ENCODE results near the gene ANGPT4.
A peak's percentile ranks its signal among the peaks of the same experiment; 100 is the strongest.

ANGPT4 gene

DNA sequence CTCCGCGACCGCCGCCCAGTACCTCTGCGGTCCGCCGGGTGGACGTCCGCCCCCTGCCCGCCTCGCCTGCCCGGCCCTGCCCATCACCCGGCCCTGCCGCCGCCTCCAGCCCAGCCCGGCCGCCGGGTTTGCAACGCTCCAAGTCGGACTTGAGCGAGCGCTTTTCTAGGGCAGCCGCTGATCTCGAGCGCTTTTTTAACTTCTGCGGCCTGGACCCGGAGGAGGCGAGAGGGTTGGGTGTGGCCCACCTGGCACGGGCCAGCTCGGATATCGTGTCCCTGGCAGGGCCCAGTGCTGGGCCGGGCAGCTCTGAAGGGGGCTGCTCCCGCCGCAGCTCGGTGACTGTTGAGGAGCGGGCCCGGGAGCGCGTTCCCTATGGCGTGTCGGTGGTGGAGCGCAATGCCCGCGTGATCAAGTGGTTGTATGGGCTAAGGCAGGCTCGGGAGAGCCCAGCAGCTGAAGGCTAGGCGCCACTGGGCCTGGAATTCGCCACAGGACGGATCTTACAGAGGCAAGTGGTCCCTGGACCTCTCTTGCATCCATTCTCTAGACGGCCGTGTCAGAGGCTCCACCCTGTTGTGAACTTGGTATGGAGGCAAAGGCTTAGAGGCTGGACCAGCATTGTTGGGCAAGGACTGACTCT is 70.8 kb downstream of the ANGPT4 start:
- H3K4me3 Mint-ChIP-seq: peak overlapping the region; percentile 90
- no peaks in the 10 kb centered on the region for H3K9me3 Mint-ChIP-seq
- H3K27me3 Mint-ChIP-seq: no peaks in the 10 kb centered on the region
- H3K4me1 Mint-ChIP-seq: peaks cover 33% of the 10 kb centered on the region
- peak overlapping the region; percentile 54 for H3K27ac Mint-ChIP-seq
- DNase-seq (ENCODE audit: low spot score in 2 of 2): no peak
- no peak for ATAC-seq (ENCODE audit: low read depth)
- no peaks in the 10 kb centered on the region for H3K36me3 Mint-ChIP-seq

DNA sequence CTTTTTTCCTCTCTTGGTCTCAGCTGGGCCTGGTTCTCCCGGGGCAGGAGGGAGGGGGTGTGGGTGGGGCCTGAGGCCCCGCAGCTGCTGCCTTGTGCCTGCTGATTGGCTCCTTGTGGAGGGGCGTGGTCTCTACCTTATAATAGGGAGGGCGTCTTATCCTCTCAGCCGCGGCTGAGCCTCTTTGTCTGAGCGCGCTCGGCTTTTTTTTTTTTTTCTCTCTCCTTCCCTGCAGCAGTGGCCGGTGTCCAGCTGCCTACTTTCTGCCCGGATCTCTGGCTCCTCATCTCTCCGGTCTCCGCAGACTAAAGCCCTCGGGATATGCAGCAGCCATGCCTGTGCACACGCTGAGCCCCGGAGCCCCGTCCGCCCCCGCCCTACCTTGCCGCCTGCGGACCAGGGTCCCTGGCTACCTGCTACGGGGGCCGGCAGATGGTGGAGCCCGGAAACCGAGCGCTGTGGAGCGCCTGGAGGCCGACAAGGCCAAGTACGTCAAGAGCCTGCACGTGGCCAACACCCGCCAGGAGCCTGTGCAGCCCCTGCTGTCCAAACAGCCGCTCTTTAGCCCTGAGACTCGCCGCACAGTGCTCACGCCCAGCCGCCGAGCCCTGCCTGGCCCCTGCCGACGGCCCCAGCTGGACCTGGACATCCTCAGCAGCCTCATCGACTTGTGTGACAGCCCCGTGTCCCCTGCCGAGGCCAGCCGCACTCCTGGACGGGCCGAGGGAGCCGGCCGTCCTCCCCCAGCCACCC is 71.5 kb downstream of the ANGPT4 start:
- Mint-ChIP-seq H3K27me3 (no peaks in the 10 kb centered on the region), H3K4me3 (peak overlapping the region; percentile 90), H3K4me1 (peaks cover 33% of the 10 kb centered on the region), H3K27ac (no peak overlapping the region), H3K9me3 (no peaks in the 10 kb centered on the region), H3K36me3 (peaks cover 2% of the 10 kb centered on the region)
- peak; percentile 55 to 75 for DNase-seq (ENCODE audit: low spot score in 2 of 2)
- peak; percentile 96 for ATAC-seq (ENCODE audit: low read depth)

DNA sequence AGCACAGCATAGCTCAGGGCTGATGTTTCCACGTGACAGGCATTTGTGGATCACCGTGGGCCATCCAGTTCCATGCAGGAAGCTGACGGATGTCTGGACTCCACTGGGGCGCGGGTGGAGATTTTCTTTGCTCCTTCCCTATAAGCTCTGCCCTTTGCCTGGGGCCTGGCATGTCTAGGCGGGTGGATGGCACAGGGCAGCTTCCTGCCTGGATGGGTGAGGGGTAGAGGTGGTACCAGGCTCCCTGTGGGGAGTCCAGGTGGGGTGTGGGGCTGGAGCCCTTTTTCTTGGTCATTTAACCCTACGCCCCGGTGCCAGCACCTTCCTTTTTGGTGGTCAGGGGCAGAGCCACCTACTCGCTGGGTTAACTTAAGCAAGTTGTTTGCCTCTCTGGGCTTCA is 72.2 kb downstream of the ANGPT4 start:
- no peak overlapping the region for H3K4me3 Mint-ChIP-seq
- ATAC-seq (ENCODE audit: low read depth): no peak
- H3K4me1 Mint-ChIP-seq: peaks cover 33% of the 10 kb centered on the region
- no peaks in the 10 kb centered on the region for H3K9me3 Mint-ChIP-seq
- no peaks in the 10 kb centered on the region for H3K27me3 Mint-ChIP-seq
- peaks cover 2% of the 10 kb centered on the region for H3K36me3 Mint-ChIP-seq
- no peak for DNase-seq (ENCODE audit: low spot score in 2 of 2)
- H3K27ac Mint-ChIP-seq: no peak overlapping the region

DNA sequence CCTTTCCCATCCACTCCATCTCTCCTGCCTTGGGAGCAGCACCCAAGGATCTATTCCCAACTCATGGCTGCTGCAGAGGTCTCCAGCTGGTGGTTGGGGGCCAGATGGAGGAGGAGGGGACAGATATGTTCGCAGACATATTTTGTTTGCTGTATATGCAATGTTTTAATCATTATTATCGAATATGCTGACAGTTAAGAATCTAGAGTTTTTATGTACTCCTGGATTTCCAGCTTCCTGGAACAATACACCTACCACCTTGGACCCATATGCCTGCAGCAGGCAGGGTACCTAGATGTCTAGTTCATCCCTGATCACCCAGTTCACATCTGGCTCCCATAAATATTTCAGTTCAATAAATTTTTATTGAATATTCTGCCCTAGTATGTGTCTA is 73.6 kb downstream of the ANGPT4 start:
- Mint-ChIP-seq H3K27ac (peak overlapping the region; percentile 1), H3K27me3 (no peaks in the 10 kb centered on the region), H3K36me3 (peaks cover 8% of the 10 kb centered on the region), H3K9me3 (peaks cover 1% of the 10 kb centered on the region), H3K4me1 (peaks cover 35% of the 10 kb centered on the region), H3K4me3 (no peak overlapping the region)
- ATAC-seq (ENCODE audit: low read depth): no peak
- DNase-seq (ENCODE audit: low spot score in 2 of 2): no peak

DNA sequence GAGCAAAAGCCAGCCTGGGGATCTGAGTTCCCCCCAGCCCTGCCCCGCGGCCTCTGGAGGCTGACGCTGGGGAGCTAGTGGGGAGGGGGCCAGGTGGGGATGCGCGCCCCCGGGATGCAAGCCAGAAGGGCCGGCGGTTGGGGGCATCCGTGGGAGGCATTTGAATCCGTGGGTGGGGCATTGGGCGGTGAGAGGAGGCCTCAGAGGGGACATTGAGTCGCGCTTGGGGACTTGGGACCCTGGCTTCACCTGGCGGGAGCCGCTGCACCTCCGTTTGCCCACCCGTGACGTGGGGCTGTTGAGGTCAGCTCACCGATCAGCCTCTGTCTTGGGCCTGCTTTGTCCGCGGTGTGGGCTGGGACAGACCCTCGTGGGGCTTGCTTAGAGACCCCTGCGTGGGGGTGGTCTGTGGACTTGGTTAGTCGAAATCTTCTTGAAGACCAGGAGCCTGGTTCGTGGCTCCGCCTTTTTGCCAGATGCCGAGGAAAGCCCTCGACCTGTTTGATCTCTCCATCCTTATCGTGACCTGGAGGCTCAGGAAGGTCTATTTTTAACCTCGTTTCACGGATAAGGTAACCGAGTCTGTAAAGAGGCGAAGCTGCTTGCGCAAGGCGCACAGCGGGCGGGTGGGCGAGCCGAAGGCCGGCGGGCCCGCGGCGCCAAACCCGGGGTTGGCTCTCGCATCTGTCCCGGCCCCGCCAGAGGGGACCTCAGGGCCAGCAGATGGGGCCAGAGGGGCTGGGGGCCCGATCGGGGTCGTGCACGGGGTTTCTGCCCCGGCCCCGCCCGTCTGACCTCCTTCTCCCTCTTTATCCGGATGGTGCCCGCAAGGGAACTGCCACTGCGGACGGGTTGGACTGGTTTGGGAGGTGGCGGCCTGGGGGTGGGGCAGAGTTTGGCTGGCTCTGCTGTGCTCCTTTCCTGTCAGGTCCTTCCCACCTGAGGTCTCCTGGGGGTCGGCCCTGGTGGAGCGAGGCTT is 74.3 kb downstream of the ANGPT4 start:
- no peak for ATAC-seq (ENCODE audit: low read depth)
- no peak for DNase-seq (ENCODE audit: low spot score in 2 of 2)
- Mint-ChIP-seq H3K9me3 (peaks cover 4% of the 10 kb centered on the region), H3K36me3 (peaks cover 11% of the 10 kb centered on the region), H3K4me1 (peaks cover 32% of the 10 kb centered on the region), H3K27ac (no peak overlapping the region), H3K27me3 (no peaks in the 10 kb centered on the region), H3K4me3 (peak overlapping the region; percentile 47)

GRCh38 chr20:840858-841567 is 75.1 kb downstream of the ANGPT4 start:
- Mint-ChIP-seq H3K27me3 (no peaks in the 10 kb centered on the region), H3K27ac (no peak overlapping the region), H3K36me3 (peaks cover 11% of the 10 kb centered on the region), H3K4me3 (peak overlapping the region; percentile 73), H3K9me3 (peaks cover 4% of the 10 kb centered on the region), H3K4me1 (peaks cover 31% of the 10 kb centered on the region)
- ATAC-seq (ENCODE audit: low read depth): no peak
- no peak for DNase-seq (ENCODE audit: low spot score in 2 of 2)

DNA sequence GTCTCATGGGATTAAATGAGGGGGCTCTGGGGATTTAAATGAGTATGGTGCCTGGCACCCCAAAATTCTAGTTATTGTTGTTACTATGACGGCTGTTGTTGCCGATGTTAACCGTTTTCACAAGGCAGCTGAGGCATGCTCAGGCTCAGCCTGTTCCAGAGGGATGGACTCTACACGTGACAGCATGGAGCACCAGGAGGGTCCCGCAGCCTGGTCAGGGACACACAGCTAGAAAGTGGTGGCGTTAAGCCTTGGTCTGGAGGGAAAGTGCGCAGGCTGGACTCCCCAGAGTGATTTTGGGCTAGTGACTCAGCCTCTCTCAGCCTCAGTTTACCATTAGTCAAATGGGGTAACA is 75.7 kb downstream of the ANGPT4 start:
- Mint-ChIP-seq H3K9me3 (peaks cover 4% of the 10 kb centered on the region), H3K4me1 (peaks cover 32% of the 10 kb centered on the region), H3K27me3 (no peaks in the 10 kb centered on the region), H3K27ac (no peak overlapping the region), H3K4me3 (peak overlapping the region; percentile 73), H3K36me3 (peaks cover 11% of the 10 kb centered on the region)
- DNase-seq (ENCODE audit: low spot score in 2 of 2) (no peak), ATAC-seq (ENCODE audit: low read depth) (no peak)

- peaks cover 4% of the 10 kb centered on the region for H3K9me3 Mint-ChIP-seq
- no peak overlapping the region for H3K27ac Mint-ChIP-seq
- peaks cover 37% of the 10 kb centered on the region for H3K4me1 Mint-ChIP-seq
- H3K27me3 Mint-ChIP-seq: no peaks in the 10 kb centered on the region
- peak overlapping the region; percentile 35 for H3K4me3 Mint-ChIP-seq
- peaks cover 11% of the 10 kb centered on the region for H3K36me3 Mint-ChIP-seq
- DNase-seq (ENCODE audit: low spot score in 2 of 2): no peak
- ATAC-seq (ENCODE audit: low read depth): no peak
Observed at GRCh38 chr20:839626-840025, 76.5 kb downstream of the ANGPT4 start.

- ATAC-seq (ENCODE audit: low read depth): no peak
- H3K27me3 Mint-ChIP-seq: no peaks in the 10 kb centered on the region
- no peak overlapping the region for H3K4me3 Mint-ChIP-seq
- DNase-seq (ENCODE audit: low spot score in 2 of 2): no peak
- H3K4me1 Mint-ChIP-seq: peaks cover 39% of the 10 kb centered on the region
- peaks cover 4% of the 10 kb centered on the region for H3K9me3 Mint-ChIP-seq
- peaks cover 11% of the 10 kb centered on the region for H3K36me3 Mint-ChIP-seq
- no peak overlapping the region for H3K27ac Mint-ChIP-seq
Observed at GRCh38 chr20:839015-839414, 77.1 kb downstream of the ANGPT4 start.

DNA sequence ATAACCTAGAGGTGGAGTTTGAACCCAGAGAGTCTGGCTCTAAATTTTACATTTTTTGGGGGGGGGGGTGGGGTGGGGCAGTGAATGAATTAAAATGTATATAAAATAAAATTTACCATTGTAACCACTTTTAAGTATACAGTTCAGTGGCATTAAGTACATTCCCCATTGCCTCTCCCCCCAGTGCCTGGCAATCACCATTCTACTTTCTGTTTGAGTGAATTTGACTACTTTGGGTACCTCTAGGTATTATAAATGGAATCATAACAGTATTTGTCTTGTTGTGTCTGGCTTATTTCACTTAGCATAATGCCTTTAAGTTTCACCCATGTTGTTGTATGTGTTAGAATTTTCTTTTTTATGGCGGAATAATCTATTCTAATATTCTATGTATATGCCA is 79.9 kb downstream of the ANGPT4 start:
- no peak for ATAC-seq (ENCODE audit: low read depth)
- H3K27ac Mint-ChIP-seq: no peak overlapping the region
- H3K4me3 Mint-ChIP-seq: no peak overlapping the region
- no peak for DNase-seq (ENCODE audit: low spot score in 2 of 2)
- peaks cover 11% of the 10 kb centered on the region for H3K36me3 Mint-ChIP-seq
- no peaks in the 10 kb centered on the region for H3K27me3 Mint-ChIP-seq
- peaks cover 39% of the 10 kb centered on the region for H3K4me1 Mint-ChIP-seq
- peaks cover 4% of the 10 kb centered on the region for H3K9me3 Mint-ChIP-seq

DNA sequence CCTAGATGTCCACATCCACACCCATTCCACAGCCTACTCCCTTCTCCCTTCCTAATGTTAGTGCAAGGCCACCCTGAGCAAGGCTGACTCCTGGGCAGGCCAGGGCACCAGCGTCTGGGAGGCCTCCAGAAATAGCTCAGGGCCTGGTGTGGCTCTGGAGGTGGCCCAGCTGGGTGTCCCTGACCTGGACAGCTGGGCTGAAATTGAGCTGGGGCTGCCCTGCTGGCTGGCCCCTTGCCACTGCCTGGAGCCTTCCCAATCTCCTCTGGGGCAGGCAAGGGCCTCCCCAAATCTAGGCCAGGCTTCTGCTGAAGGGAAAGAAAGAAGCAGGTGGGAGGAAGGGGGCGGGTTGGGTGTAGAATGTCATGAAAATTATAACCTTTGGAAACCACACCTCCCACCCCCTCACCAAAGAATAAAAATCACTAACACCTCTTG is 80.5 kb downstream of the ANGPT4 start:
- no peak for DNase-seq (ENCODE audit: low spot score in 2 of 2)
- ATAC-seq (ENCODE audit: low read depth): no peak
- Mint-ChIP-seq H3K36me3 (peaks cover 11% of the 10 kb centered on the region), H3K9me3 (peaks cover 4% of the 10 kb centered on the region), H3K27me3 (no peaks in the 10 kb centered on the region), H3K4me3 (peak overlapping the region; percentile 70), H3K27ac (peak overlapping the region; percentile 92), H3K4me1 (peaks cover 38% of the 10 kb centered on the region)

GRCh38 chr20:834151-834746 is 81.9 kb downstream of the ANGPT4 start:
- peaks cover 4% of the 10 kb centered on the region for H3K9me3 Mint-ChIP-seq
- H3K27ac Mint-ChIP-seq: peak overlapping the region; percentile 92
- DNase-seq (ENCODE audit: low spot score in 2 of 2) (no peak), ATAC-seq (ENCODE audit: low read depth) (no peak)
- H3K4me3 Mint-ChIP-seq: peak overlapping the region; percentile 94
- H3K36me3 Mint-ChIP-seq: peaks cover 9% of the 10 kb centered on the region
- H3K27me3 Mint-ChIP-seq: no peaks in the 10 kb centered on the region
- peaks cover 36% of the 10 kb centered on the region for H3K4me1 Mint-ChIP-seq

DNA sequence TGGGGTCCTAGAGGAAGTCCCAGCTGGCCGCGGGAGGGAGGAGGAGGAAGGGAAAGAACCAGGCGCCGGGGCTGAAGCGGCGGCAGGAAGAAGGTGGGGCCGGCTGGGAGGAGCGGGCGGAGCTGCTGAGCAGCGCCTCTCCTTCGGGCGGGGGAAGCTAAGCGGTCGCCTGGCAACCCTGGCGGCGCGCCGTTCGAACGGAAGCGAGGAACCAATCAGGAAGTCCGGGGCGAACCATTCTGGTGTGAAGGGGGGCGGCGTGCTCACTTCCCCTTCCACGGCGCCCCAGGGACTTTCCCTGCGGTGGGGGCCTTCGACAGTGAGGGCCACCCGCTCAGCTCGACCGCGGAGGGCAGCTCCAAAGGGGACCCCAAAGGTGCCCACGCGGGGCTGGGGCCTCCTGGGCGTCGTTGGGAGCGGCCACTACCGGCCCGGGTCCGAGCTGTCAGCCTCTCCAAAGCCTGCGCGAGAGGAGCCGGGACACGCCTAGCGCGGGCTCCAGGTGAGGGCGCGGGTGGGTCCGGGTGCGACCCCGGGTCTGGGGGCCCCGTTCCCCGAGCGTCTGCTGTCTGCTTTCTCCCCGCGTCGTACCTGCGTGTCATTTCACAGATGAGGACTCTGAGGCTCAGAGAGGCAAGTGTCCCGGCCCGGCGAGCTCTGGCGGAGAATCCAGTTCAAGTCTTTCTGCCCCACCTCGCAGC is 82.5 kb downstream of the ANGPT4 start, which contains the start of gene FAM110A:
TSS of gene FAM110A (plus strand) at position 266 of the 701 bp plus-strand sequence. CDS start 11,090 bp downstream, outside the sequence.
- Mint-ChIP-seq H3K4me1 (peaks cover 36% of the 10 kb centered on the region), H3K27ac (peak within 1 kb of the TSS; percentile 92)
- ATAC-seq (ENCODE audit: low read depth): peak; percentile 94

More for the DNA sequence above, 82.5 kb downstream of the ANGPT4 start, which contains the start of gene FAM110A:
- DNase-seq (ENCODE audit: low spot score in 2 of 2): peak; percentile 91 to 94
- Mint-ChIP-seq H3K27me3 (no peaks in the 10 kb centered on the region), H3K36me3 (peaks cover 9% of the 10 kb centered on the region), H3K9me3 (peaks cover 4% of the 10 kb centered on the region), H3K4me3 (peak within 1 kb of the TSS; percentile 94)

Measured in memory B cell (primary cell).